Karpas-422 (cell line): ENCODE data around the gene NFX1. TPM values are rescaled to one million over a fixed set of nuclear protein-coding genes. Genes with fewer than 3 reads are reported as not detected.

Experiments used
- DNase-seq: peaks from one replicate; pipeline ENCODE4 v3.0.0-alpha.2; 2015
- H2AFZ ChIP-seq: fragments of 200-600 bp; sonication (generic); 2 replicates; pipeline ENCODE4 v1.6.1; 2014; ENCODE audit warnings: antibody characterized with exemption, low read length, mixed read lengths
- H3K27ac ChIP-seq: fragments of 200-600 bp; sonication (generic); 2 replicates; pipeline ENCODE4 v1.5.1; 2014; ENCODE audit warnings: mild to moderate bottlenecking, low read length, moderate library complexity
- H3K27me3 ChIP-seq: fragments of 200-600 bp; sonication (generic); 2 replicates; pipeline ENCODE4 v1.6.1; 2014; ENCODE audit warnings: low read length, mixed read lengths
- H3K36me3 ChIP-seq: fragments of 200-600 bp; sonication (generic); 2 replicates; pipeline ENCODE4 v1.6.1; 2014; ENCODE audit warnings: low read length, mixed read lengths; ENCODE audit not compliant: insufficient read depth
- H3K4me1 ChIP-seq: fragments of 200-600 bp; sonication (generic); 2 replicates; pipeline ENCODE4 v1.6.1; 2014; ENCODE audit warnings: mild to moderate bottlenecking, low read length, mixed read lengths
- H3K4me2 ChIP-seq: fragments of 200-600 bp; sonication (generic); 2 replicates; pipeline ENCODE4 v1.6.1; 2014; ENCODE audit warnings: low read length, low read depth, mild to moderate bottlenecking; ENCODE audit not compliant: poor library complexity, severe bottlenecking
- H3K4me3 ChIP-seq: fragments of 200-600 bp; sonication (generic); 2 replicates; pipeline ENCODE4 v1.5.1; 2014; ENCODE audit warnings: mild to moderate bottlenecking, antibody characterized with exemption, low read length, mixed read lengths
- H3K79me2 ChIP-seq: fragments of 200-600 bp; sonication (generic); 2 replicates; pipeline ENCODE4 v1.6.1; 2014; ENCODE audit warnings: mild to moderate bottlenecking, low read length, mixed read lengths
- H3K9ac ChIP-seq: fragments of 200-600 bp; sonication (generic); 2 replicates; pipeline ENCODE4 v1.6.0; 2014; ENCODE audit warnings: low read length
- H3K9me2 ChIP-seq: fragments of 200-600 bp; sonication (generic), shearing (Covaris generic); replicated peaks from 2 replicates; pipeline ENCODE4 v1.6.0; 2014; ENCODE audit warnings: mild to moderate bottlenecking, low read length, moderate library complexity; ENCODE audit not compliant: insufficient read depth
- H3K9me3 ChIP-seq: fragments of 300-700, 200-600 bp; sonication (generic); 2 replicates; pipeline ENCODE4 v1.6.1; 2014; ENCODE audit warnings: low read length, mixed read lengths
- H4K20me1 ChIP-seq: fragments of 200-600 bp; sonication (generic); 2 replicates; pipeline ENCODE4 v1.6.1; 2014; ENCODE audit warnings: mild to moderate bottlenecking, antibody characterized with exemption, low read length, low read depth; ENCODE audit not compliant: insufficient read depth
- total RNA-seq: library from RNA; depleted of rRNA; stranded (reverse); fragments of >200 nt; shearing (Covaris generic); gene quantifications from 2 replicates; pipeline ENCODE4 v1.2.3, GENCODE V29; 2014; ENCODE audit warnings: low replicate concordance; rRNA removed

NFX1 gene
- 30.7 and 51.4 TPM in 2 replicates for total RNA-seq

GRCh38 chr9:33290247-33291030 lies at the start of gene NFX1:
NFX1 (plus strand) TSS chr9:33290516; CDS start chr9:33290573, 57 bp downstream.
- Histone ChIP-seq H3K9ac (peak within 1 kb of the TSS; percentile 83), H3K4me1 (peaks cover 58% of the 10 kb centered on the region), H3K9me3 (no peaks in the 10 kb centered on the region), H4K20me1 (no peaks in the 10 kb centered on the region), H3K27me3 (no peaks in the 10 kb centered on the region), H3K4me2 (peak within 1 kb of the TSS; percentile 86), H3K79me2 (peaks cover 51% of the 10 kb centered on the region), H3K36me3 (peaks cover 18% of the 10 kb centered on the region; the same call in 1 of the 2 replicates), H3K27ac (peak within 1 kb of the TSS; percentile 97), H3K9me2 (no peaks in the 10 kb centered on the region), H3K4me3 (peak within 1 kb of the TSS; percentile 78), H2AFZ (no peak within 1 kb of the TSS)
- DNase-seq, result peak; percentile 99

DNA sequence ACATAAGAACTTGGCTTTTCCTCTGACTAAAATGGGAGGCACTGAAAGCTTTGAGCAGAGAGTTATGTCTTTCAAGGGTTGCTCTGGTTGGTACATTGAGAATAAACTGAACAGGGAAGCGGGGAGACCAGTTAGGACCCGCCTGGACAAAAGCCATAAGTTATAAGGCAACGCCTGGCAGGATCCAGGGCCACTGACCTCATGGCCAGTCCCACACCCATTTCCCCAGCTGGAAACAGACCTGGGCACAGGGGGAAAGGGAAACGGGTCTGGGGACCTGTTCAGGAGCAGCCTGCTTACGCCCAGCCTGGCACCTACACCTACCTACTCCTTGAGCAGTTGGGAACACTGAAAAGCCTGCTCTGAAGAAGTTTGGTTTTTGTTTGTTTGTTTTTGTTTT lies 49.0 kb upstream of the NFX1 start:
- no peaks in the 10 kb centered on the region for H4K20me1 ChIP-seq
- H3K9me2 ChIP-seq, result no peaks in the 10 kb centered on the region
- DNase-seq, result no peak
- H3K4me1 ChIP-seq, result no peaks in the 10 kb centered on the region
- no peak overlapping the region for H3K4me3 ChIP-seq
- no peak overlapping the region for H3K4me2 ChIP-seq
- H3K9ac ChIP-seq, result no peak overlapping the region
- no peak overlapping the region for H3K27ac ChIP-seq
- H3K27me3 ChIP-seq, result no peaks in the 10 kb centered on the region
- no peaks in the 10 kb centered on the region for H3K9me3 ChIP-seq
- no peak overlapping the region for H2AFZ ChIP-seq
- no peaks in the 10 kb centered on the region for H3K36me3 ChIP-seq
- H3K79me2 ChIP-seq, result no peaks in the 10 kb centered on the region

- Histone ChIP-seq H2AFZ (no peak overlapping the region), H3K4me1 (no peaks in the 10 kb centered on the region), H3K27ac (no peak overlapping the region)
Observed at GRCh38 chr9:33242609-33243134, 47.6 kb upstream of the NFX1 start.

GRCh38 chr9:33244137-33244784 lies 46.1 kb upstream of the NFX1 start:
- H3K4me3 ChIP-seq, result no peak overlapping the region
- no peak overlapping the region for H3K27ac ChIP-seq
- H3K9ac ChIP-seq, result no peak overlapping the region
- no peaks in the 10 kb centered on the region for H3K36me3 ChIP-seq
- no peak overlapping the region for H2AFZ ChIP-seq
- H3K9me2 ChIP-seq, result no peaks in the 10 kb centered on the region
- no peaks in the 10 kb centered on the region for H3K9me3 ChIP-seq
- no peak overlapping the region for H3K4me2 ChIP-seq
- DNase-seq, result no peak
- H3K79me2 ChIP-seq, result no peaks in the 10 kb centered on the region
- no peaks in the 10 kb centered on the region for H4K20me1 ChIP-seq
- peaks cover 1% of the 10 kb centered on the region; the same call in 1 of the 2 replicates for H3K4me1 ChIP-seq
- no peaks in the 10 kb centered on the region for H3K27me3 ChIP-seq

More at GRCh38 chr9:33242609-33243134, 47.6 kb upstream of the NFX1 start:
- H3K9ac ChIP-seq, result no peak overlapping the region
- no peak overlapping the region for H3K4me3 ChIP-seq
- H4K20me1 ChIP-seq, result no peaks in the 10 kb centered on the region
- H3K36me3 ChIP-seq, result no peaks in the 10 kb centered on the region
- DNase-seq, result no peak
- no peak overlapping the region for H3K4me2 ChIP-seq
- H3K27me3 ChIP-seq, result no peaks in the 10 kb centered on the region
- H3K79me2 ChIP-seq, result no peaks in the 10 kb centered on the region
- no peaks in the 10 kb centered on the region for H3K9me2 ChIP-seq
- no peaks in the 10 kb centered on the region for H3K9me3 ChIP-seq

DNA sequence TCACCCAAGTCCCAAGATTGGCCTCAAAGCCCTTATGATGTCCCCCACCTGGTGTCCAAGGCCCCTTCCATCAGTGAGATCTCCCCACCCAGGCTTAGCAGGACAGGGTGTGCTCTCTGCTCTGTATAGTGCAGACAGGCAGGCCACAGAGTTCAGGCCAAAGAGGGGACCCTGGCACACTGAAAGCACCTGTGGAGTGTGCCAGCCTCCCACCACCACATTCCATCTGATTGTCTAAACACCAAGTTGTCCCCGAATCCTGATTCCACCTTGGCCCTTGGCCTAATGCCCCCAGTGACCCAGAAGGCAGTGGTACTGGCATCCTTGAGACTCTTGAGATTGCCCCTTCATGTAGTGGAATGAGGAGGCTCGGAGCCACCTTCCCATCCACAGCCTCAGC lies 45.0 kb upstream of the NFX1 start:
- Histone ChIP-seq H3K4me1 (peaks cover 6% of the 10 kb centered on the region; the same call in 1 of the 2 replicates), H3K4me3 (no peak overlapping the region), H3K9me2 (no peaks in the 10 kb centered on the region), H3K79me2 (no peaks in the 10 kb centered on the region), H4K20me1 (no peaks in the 10 kb centered on the region), H3K36me3 (no peaks in the 10 kb centered on the region), H2AFZ (no peak overlapping the region), H3K27ac (no peak overlapping the region), H3K4me2 (no peak overlapping the region), H3K9me3 (no peaks in the 10 kb centered on the region), H3K9ac (no peak overlapping the region), H3K27me3 (no peaks in the 10 kb centered on the region)
- no peak for DNase-seq

DNA sequence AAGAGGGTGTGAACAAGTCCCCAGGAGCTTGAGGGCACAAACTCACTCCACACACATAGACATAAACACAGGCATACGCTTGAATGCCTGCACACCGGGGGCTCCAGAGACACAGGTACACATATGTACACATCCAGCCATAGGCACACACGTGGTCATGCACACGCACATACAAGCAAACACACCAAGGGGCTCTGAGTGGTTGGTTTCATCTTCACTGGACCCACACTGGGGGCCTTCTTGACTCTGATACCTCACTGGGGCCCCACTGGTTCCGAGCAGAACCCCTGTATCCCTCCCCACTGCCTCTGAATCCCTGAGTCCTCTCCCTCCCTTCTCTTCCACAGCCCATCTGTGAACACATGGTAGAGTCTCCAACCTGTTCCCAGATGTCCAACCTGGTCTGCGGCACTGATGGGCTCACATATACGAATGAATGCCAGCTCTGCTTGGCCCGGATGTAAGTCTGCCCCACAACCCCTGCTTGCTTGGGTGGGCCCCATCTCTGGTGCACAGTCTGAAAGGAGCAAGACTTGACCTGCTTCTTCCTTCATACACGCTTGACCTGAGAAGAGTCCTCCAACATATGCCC lies 44.0 kb upstream of the NFX1 start:
- no peak overlapping the region for H3K9ac ChIP-seq
- no peak overlapping the region for H3K4me2 ChIP-seq
- no peaks in the 10 kb centered on the region for H3K9me3 ChIP-seq
- no peaks in the 10 kb centered on the region for H3K9me2 ChIP-seq
- no peaks in the 10 kb centered on the region for H3K27me3 ChIP-seq
- H3K36me3 ChIP-seq, result no peaks in the 10 kb centered on the region
- no peak overlapping the region for H3K4me3 ChIP-seq
- no peak overlapping the region for H3K27ac ChIP-seq
- DNase-seq, result no peak
- no peak overlapping the region for H2AFZ ChIP-seq
- no peaks in the 10 kb centered on the region for H3K79me2 ChIP-seq
- H3K4me1 ChIP-seq, result peaks cover 6% of the 10 kb centered on the region; the same call in 1 of the 2 replicates
- no peaks in the 10 kb centered on the region for H4K20me1 ChIP-seq

- no peak overlapping the region for H2AFZ ChIP-seq
- H3K4me2 ChIP-seq, result no peak overlapping the region
- H3K36me3 ChIP-seq, result peaks cover 8% of the 10 kb centered on the region; the same call in 1 of the 2 replicates
- peaks cover 6% of the 10 kb centered on the region; the same call in 1 of the 2 replicates for H3K4me1 ChIP-seq
- H3K79me2 ChIP-seq, result no peaks in the 10 kb centered on the region
- H3K27ac ChIP-seq, result no peak overlapping the region
- H3K9ac ChIP-seq, result no peak overlapping the region
- H3K9me2 ChIP-seq, result no peaks in the 10 kb centered on the region
- H3K27me3 ChIP-seq, result no peaks in the 10 kb centered on the region
- no peaks in the 10 kb centered on the region for H4K20me1 ChIP-seq
- no peaks in the 10 kb centered on the region for H3K9me3 ChIP-seq
- no peak for DNase-seq
- no peak overlapping the region for H3K4me3 ChIP-seq
Observed at GRCh38 chr9:33248606-33249005, 41.7 kb upstream of the NFX1 start.
